BLaER1 treated with 17β-estradiol and CSF1 and Interleukin-3, amounts not matched to agents 10 nM and 100 nM (cell line): Measurements from ENCODE around the gene ADAM12.

Experiments used
- H3K27ac ChIP-seq, 11 experiments: shearing (Covaris generic); formaldehyde crosslinking; 2 replicates each; pipeline ENCODE4 v1.8.1; 2022
- H3K27me3 ChIP-seq, 11 experiments: shearing (Covaris generic); formaldehyde crosslinking; 2 replicates each; pipeline ENCODE4 v1.8.1; 2022
- H3K36me3 ChIP-seq, 11 experiments: shearing (Covaris generic); formaldehyde crosslinking; 2 replicates each; pipeline ENCODE4 v1.8.1; 2022
- H3K4me1 ChIP-seq, 10 experiments: shearing (Covaris generic); formaldehyde crosslinking; 2 replicates each; pipeline ENCODE4 v1.8.1; 2022
- H3K4me2 ChIP-seq, 11 experiments: shearing (Covaris generic); formaldehyde crosslinking; 2 replicates each; pipeline ENCODE4 v1.8.1; 2022
- H3K4me3 ChIP-seq, 10 experiments: shearing (Covaris generic); formaldehyde crosslinking; 2 replicates each; pipeline ENCODE4 v1.8.1; 2022
- H3K9ac ChIP-seq, 11 experiments: shearing (Covaris generic); formaldehyde crosslinking; 2 replicates each; pipeline ENCODE4 v1.8.1; 2022
- H3K9me3 ChIP-seq, 11 experiments: shearing (Covaris generic); formaldehyde crosslinking; replicated peaks in 1 of 11; 2 replicates each; pipeline ENCODE4 v1.8.1; 2022
- H4K20me1 ChIP-seq, 11 experiments: shearing (Covaris generic); formaldehyde crosslinking; 2 replicates each; pipeline ENCODE4 v1.8.1; 2022
- Cebpa-rat ChIP-seq, 11 experiments: shearing (Covaris generic); IDR thresholded peaks; 2 replicates each; pipeline ENCODE4 v1.8.1; 2022

Gene ADAM12

GRCh38 chr10:126397156-126397555 is 8.9 kb upstream of the ADAM12 start:
- Histone ChIP-seq H3K4me3 (no peak overlapping the region), H3K27me3 (peaks cover 0 to 5% (median 0%) of the 10 kb centered on the region in 11 experiments; a peak in 2 of 22 replicates), H4K20me1 (no peaks in the 10 kb centered on the region), H3K36me3 (no peaks in the 10 kb centered on the region), H3K9me3 (peaks cover 0 to 13% (median 9%) of the 10 kb centered on the region in 11 experiments; a peak in 8 of 22 replicates), H3K9ac (no peak overlapping the region), H3K4me1 (no peaks in the 10 kb centered on the region), H3K27ac (no peak overlapping the region), H3K4me2 (no peak overlapping the region)
- no peak for TF ChIP-seq Cebpa-rat (IDR thresholded peaks at IDR 0.05)

- no peaks in the 10 kb centered on the region for H3K36me3 ChIP-seq
- H3K27ac ChIP-seq, result no peak overlapping the region
- H3K9ac ChIP-seq, result no peak overlapping the region
- no peaks in the 10 kb centered on the region for H3K4me1 ChIP-seq
- H4K20me1 ChIP-seq, result no peaks in the 10 kb centered on the region
- H3K4me2 ChIP-seq, result no peak overlapping the region
- H3K4me3 ChIP-seq, result no peak overlapping the region
- peaks cover 0 to 13% (median 10%) of the 10 kb centered on the region in 11 experiments; a peak in 11 of 22 replicates for H3K9me3 ChIP-seq
- TF ChIP-seq Cebpa-rat (IDR thresholded peaks at IDR 0.05), result no peak
- H3K27me3 ChIP-seq, result peaks cover 0 to 8% (median 0%) of the 10 kb centered on the region in 11 experiments; a peak in 3 of 22 replicates
Observed at GRCh38 chr10:126394948-126395347, 6.7 kb upstream of the ADAM12 start.

- Histone ChIP-seq H4K20me1 (no peaks in the 10 kb centered on the region), H3K27ac (no peak overlapping the region), H3K4me3 (no peak overlapping the region), H3K4me2 (no peak overlapping the region), H3K27me3 (peaks cover 0 to 8% (median 0%) of the 10 kb centered on the region in 11 experiments; a peak in 3 of 22 replicates), H3K9me3 (peaks cover 16 to 32% (median 26%) of the 10 kb centered on the region in 11 experiments), H3K36me3 (no peaks in the 10 kb centered on the region), H3K9ac (no peak overlapping the region), H3K4me1 (no peaks in the 10 kb centered on the region)
- no peak for TF ChIP-seq Cebpa-rat (IDR thresholded peaks at IDR 0.05)
Observed at GRCh38 chr10:126393076-126393475, 4.8 kb upstream of the ADAM12 start.

- Histone ChIP-seq H3K36me3 (no peaks in the 10 kb centered on the region), H4K20me1 (no peaks in the 10 kb centered on the region), H3K27ac (no peak overlapping the region), H3K9ac (no peak overlapping the region), H3K4me1 (no peaks in the 10 kb centered on the region), H3K27me3 (peaks cover 0 to 8% (median 0%) of the 10 kb centered on the region in 11 experiments; a peak in 3 of 22 replicates), H3K4me3 (no peak overlapping the region), H3K4me2 (no peak overlapping the region), H3K9me3 (peaks cover 22 to 38% (median 32%) of the 10 kb centered on the region in 11 experiments)
- TF ChIP-seq Cebpa-rat (IDR thresholded peaks at IDR 0.05), result no peak
Observed at GRCh38 chr10:126392469-126392868, 4.2 kb upstream of the ADAM12 start.

- Histone ChIP-seq H3K27ac (no peak overlapping the region), H4K20me1 (no peaks in the 10 kb centered on the region), H3K4me1 (no peaks in the 10 kb centered on the region), H3K27me3 (peaks cover 0 to 8% (median 0%) of the 10 kb centered on the region in 11 experiments; a peak in 3 of 22 replicates), H3K4me3 (no peak overlapping the region), H3K9ac (no peak overlapping the region), H3K9me3 (peaks cover 26 to 42% (median 36%) of the 10 kb centered on the region in 11 experiments), H3K36me3 (no peaks in the 10 kb centered on the region), H3K4me2 (no peak overlapping the region)
- TF ChIP-seq Cebpa-rat (IDR thresholded peaks at IDR 0.05), result no peak
Observed at GRCh38 chr10:126392068-126392467, 3.8 kb upstream of the ADAM12 start.

GRCh38 chr10:126391192-126391885 is 3.1 kb upstream of the ADAM12 start:
- no peaks in the 10 kb centered on the region for H3K4me1 ChIP-seq
- no peak overlapping the region for H3K9ac ChIP-seq
- H3K27ac ChIP-seq, result no peak overlapping the region
- peaks cover 29 to 44% (median 35%) of the 10 kb centered on the region in 11 experiments for H3K9me3 ChIP-seq
- no peaks in the 10 kb centered on the region for H4K20me1 ChIP-seq
- TF ChIP-seq Cebpa-rat (IDR thresholded peaks at IDR 0.05), result no peak
- H3K27me3 ChIP-seq, result peaks cover 0 to 8% (median 0%) of the 10 kb centered on the region in 11 experiments; a peak in 3 of 22 replicates
- no peak overlapping the region for H3K4me2 ChIP-seq
- no peaks in the 10 kb centered on the region for H3K36me3 ChIP-seq
- no peak overlapping the region for H3K4me3 ChIP-seq

- Histone ChIP-seq H3K9ac (no peak overlapping the region), H3K36me3 (no peaks in the 10 kb centered on the region), H3K4me2 (no peak overlapping the region), H4K20me1 (no peaks in the 10 kb centered on the region), H3K27ac (no peak overlapping the region), H3K27me3 (peaks cover 0 to 8% (median 0%) of the 10 kb centered on the region in 11 experiments; a peak in 3 of 22 replicates), H3K4me1 (no peaks in the 10 kb centered on the region), H3K4me3 (no peak overlapping the region), H3K9me3 (peaks cover 29 to 44% (median 35%) of the 10 kb centered on the region in 11 experiments)
- no peak for TF ChIP-seq Cebpa-rat (IDR thresholded peaks at IDR 0.05)
Observed at GRCh38 chr10:126390324-126390723, 2.0 kb upstream of the ADAM12 start.

- no peak overlapping the region for H3K9ac ChIP-seq
- no peaks in the 10 kb centered on the region for H3K4me1 ChIP-seq
- peaks cover 40 to 65% (median 47%) of the 10 kb centered on the region in 11 experiments for H3K9me3 ChIP-seq
- no peaks in the 10 kb centered on the region for H4K20me1 ChIP-seq
- H3K4me3 ChIP-seq, result no peak overlapping the region
- H3K4me2 ChIP-seq, result no peak overlapping the region
- 0 out of 22 replicates have a peak, but pooled peaks cover 0 to 3% (median 0%) of the 10 kb centered on the region in 11 experiments for H3K36me3 ChIP-seq
- no peak overlapping the region for H3K27ac ChIP-seq
- peaks cover 0 to 8% (median 0%) of the 10 kb centered on the region in 11 experiments; a peak in 1 of 22 replicates for H3K27me3 ChIP-seq
- no peak for TF ChIP-seq Cebpa-rat (IDR thresholded peaks at IDR 0.05)
Observed at GRCh38 chr10:126387041-126387921, 996 bp downstream of the ADAM12 start.

- Histone ChIP-seq H3K27me3 (no peaks in the 10 kb centered on the region), H3K9ac (no peak overlapping the region), H3K9me3 (peaks cover 38 to 58% (median 44%) of the 10 kb centered on the region in 11 experiments), H3K27ac (no peak overlapping the region), H3K36me3 (0 out of 22 replicates have a peak, but pooled peaks cover 0 to 3% (median 0%) of the 10 kb centered on the region in 11 experiments), H3K4me1 (no peaks in the 10 kb centered on the region), H3K4me3 (no peak overlapping the region), H3K4me2 (no peak overlapping the region), H4K20me1 (no peaks in the 10 kb centered on the region)
- TF ChIP-seq Cebpa-rat (IDR thresholded peaks at IDR 0.05), result no peak
Observed at GRCh38 chr10:126384269-126384873, 3.9 kb downstream of the ADAM12 start.
